Left lung (tissue), 10 donors: ENCODE results near the gene SOS1. TPM values are rescaled to one million over a fixed set of nuclear protein-coding genes. Genes with fewer than 3 reads are reported as not detected.

ENCODE experiments used
- ATAC-seq: fragments of 200-7000 bp; cut with Tn5 transposase; one replicate; pipeline ENCODE4 v1.9.1; 2020; ENCODE audit warnings: moderate library complexity
- DNase-seq, 4 donors: peaks; one replicate each; pipeline ENCODE4 v3.0.0-alpha.2; 2013 to 2020
- H3K27ac ChIP-seq, 2 donors: fragments of 200-600 bp; sonication (generic) in 1 of 2; one replicate each; pipeline versions ENCODE4 v1.5.0 to v1.8.0; 2020 to 2021
- H3K27me3 ChIP-seq, 2 donors: fragments of 200-600 bp; sonication (generic) in 1 of 2; one replicate each; pipeline versions ENCODE4 v1.5.0 to v1.8.0; 2020 to 2021
- H3K36me3 ChIP-seq, 2 donors: fragments of 200-600 bp; sonication (generic) in 1 of 2; one replicate each; pipeline versions ENCODE4 v1.5.0 to v1.8.0; 2020 to 2021
- H3K4me1 ChIP-seq, 2 donors: fragments of 200-600 bp; one replicate each; pipeline ENCODE4 v1.8.0; 2021
- H3K4me3 ChIP-seq, 2 donors: fragments of 200-600 bp; sonication (generic) in 1 of 2; one replicate each; pipeline versions ENCODE4 v1.5.0 to v1.8.0; 2020 to 2021; ENCODE audit warnings: mild to moderate bottlenecking in 1 of 2
- H3K9me3 ChIP-seq, 2 donors: fragments of 200-600 bp; sonication (generic) in 1 of 2; one replicate each; pipeline versions ENCODE4 v1.5.0 to v1.8.0; 2020 to 2021
- intact Hi-C, 2 donors: fragments of 100-400 bp; cut with DNase I; formaldehyde crosslinking; loops; one replicate each; pipeline versions ENCODE4 v1.11.2 to v1.14.2; 2022
- polyA plus RNA-seq, 6 donors: library from polyadenylated mRNA; unstranded; fragments of 120-200 nt; gene quantifications; one replicate each; pipeline ENCODE4 v1.2.1, GENCODE V29; 2013; ENCODE audit not compliant: insufficient read length in 6 of 6
- total RNA-seq, 2 donors: library from RNA; stranded (reverse); fragmentation: NEBNext Ultra II Directional; extraction: Animal tissue kit (Norgen Biotek cat#: 25700); gene quantifications; one replicate each; pipeline ENCODE4 v1.2.1, GENCODE V29; 2021
- TF ChIP-seq, protein P1 (sequence below), 2 donors: fragments of 200-600 bp; sonication (generic) in 1 of 2; IDR thresholded peaks; one replicate each; pipeline versions ENCODE4 v1.5.0 to v1.8.0; 2021; ENCODE audit warnings: antibody characterized with exemption in 2 of 2
- donor health status: DM: no; HTN: yes; CAD: no.
- donor health status: DM: no; HTN: no; CAD: no.

SOS1 gene
- total and polyA plus RNA-seq, 8 donors: 31.3 to 69.2 (median 60.7) TPM

DNA sequence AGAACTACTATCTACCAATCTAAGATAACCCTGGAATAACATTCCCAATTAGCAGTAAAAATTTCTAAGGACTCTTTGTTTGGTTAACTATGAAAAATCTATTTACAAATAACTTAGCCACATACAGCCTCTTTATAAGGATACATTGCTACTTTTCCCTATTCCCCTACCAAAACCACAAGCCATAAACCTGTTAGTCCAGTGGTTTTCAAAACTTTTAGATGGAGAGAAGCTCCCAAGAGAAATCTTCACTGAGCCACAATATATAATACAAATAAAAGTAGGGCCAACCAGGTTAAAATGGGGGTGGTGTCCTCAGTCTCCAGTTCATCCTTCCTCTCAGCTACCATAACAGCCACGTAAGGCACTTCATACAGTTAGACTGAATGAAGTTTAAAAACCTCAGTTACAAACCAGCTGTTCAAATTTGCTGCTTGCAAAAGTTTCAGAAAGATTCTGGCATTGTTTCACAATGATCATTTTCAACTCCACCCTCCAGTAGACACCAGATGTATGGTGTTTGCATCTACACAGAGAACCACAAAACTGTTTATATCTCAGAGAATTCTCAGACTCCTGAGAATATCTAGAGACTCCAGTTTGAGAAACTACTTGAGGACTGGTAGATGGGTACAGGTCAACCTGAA lies 26.0 kb downstream of the SOS1 start:
- peak in 2 of 4 donors; percentile 40 to 59 for DNase-seq
- ATAC-seq: peak; percentile 18
- Histone ChIP-seq H3K27ac (peak overlapping the region in 1 of 2 donors; percentile 3), H3K4me3 (no peak overlapping the region), H3K27me3 (no peaks in the 10 kb centered on the region), H3K9me3 (no peaks in the 10 kb centered on the region), H3K4me1 (peaks cover 0 to 45% of the 10 kb centered on the region in 2 donors), H3K36me3 (no peaks in the 10 kb centered on the region)
- intact Hi-C loops: no loop called here
- TF ChIP-seq, protein P1, sequence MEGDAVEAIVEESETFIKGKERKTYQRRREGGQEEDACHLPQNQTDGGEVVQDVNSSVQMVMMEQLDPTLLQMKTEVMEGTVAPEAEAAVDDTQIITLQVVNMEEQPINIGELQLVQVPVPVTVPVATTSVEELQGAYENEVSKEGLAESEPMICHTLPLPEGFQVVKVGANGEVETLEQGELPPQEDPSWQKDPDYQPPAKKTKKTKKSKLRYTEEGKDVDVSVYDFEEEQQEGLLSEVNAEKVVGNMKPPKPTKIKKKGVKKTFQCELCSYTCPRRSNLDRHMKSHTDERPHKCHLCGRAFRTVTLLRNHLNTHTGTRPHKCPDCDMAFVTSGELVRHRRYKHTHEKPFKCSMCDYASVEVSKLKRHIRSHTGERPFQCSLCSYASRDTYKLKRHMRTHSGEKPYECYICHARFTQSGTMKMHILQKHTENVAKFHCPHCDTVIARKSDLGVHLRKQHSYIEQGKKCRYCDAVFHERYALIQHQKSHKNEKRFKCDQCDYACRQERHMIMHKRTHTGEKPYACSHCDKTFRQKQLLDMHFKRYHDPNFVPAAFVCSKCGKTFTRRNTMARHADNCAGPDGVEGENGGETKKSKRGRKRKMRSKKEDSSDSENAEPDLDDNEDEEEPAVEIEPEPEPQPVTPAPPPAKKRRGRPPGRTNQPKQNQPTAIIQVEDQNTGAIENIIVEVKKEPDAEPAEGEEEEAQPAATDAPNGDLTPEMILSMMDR (IDR thresholded peaks at IDR 0.05): no peak

DNA sequence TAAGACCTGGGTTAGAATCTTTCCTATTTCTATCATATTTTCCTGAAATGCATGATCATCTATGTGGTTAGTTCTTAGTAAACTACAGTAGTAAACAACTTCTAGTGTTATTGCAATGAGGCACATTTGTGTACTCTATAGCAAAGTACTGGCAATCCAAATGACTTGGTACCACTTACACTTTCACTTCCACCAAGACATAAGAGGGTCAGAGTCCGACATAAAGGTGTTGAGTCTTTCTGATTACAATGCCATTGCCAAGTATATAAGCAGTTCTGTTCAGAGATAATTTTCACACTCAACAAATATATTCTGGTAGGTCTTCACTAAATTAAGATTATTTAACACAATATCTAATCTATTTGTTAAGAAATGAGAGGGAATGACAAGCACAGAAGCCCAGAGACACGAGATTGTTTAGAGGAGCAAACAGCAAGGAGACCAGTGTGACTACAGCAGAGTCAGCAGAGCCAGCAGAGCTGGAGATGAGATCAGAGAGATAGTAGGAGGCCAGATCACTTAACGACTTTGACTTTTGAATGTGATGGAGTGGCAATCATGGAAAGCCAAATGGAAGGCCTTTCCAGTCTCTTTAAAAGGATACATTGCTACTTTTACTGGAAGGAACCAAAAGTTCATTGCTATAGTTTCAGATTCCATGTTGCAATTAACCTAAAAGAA lies 27.5 kb downstream of the SOS1 start:
- Histone ChIP-seq H3K27ac (no peak overlapping the region), H3K4me3 (no peak overlapping the region), H3K27me3 (no peaks in the 10 kb centered on the region), H3K9me3 (no peaks in the 10 kb centered on the region), H3K4me1 (peaks cover 0 to 38% of the 10 kb centered on the region in 2 donors), H3K36me3 (no peaks in the 10 kb centered on the region)
- no peak for ATAC-seq
- DNase-seq: no peak
- intact Hi-C loops: no loop called here
- TF ChIP-seq, protein P1 (IDR thresholded peaks at IDR 0.05): no peak

DNA sequence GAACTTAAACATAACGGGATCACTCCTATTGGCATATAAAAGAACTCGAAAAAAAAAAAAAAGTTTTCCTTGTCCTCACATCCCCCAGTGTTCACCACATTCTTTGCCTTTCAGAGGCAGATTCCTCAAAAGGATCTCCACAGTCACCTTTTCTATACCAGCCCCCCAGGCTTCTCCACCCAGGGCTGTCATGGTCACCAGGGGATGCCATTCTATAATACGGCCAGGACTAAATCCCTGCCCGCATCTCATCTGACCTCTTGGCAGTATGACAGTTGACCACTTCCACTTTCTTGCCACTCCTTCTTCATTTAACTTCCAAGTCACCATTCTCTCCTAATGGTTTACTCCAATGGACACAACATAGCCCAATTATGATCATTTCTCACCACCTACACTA lies 29.3 kb downstream of the SOS1 start:
- intact Hi-C loops: no loop called here
- H3K9me3 ChIP-seq: no peaks in the 10 kb centered on the region
- DNase-seq (no peak), ATAC-seq (peak; percentile 25)
- H3K36me3 ChIP-seq: no peaks in the 10 kb centered on the region
- H3K27me3 ChIP-seq: no peaks in the 10 kb centered on the region
- peaks cover 0 to 38% of the 10 kb centered on the region in 2 donors for H3K4me1 ChIP-seq
- no peak overlapping the region for H3K4me3 ChIP-seq
- no peak overlapping the region for H3K27ac ChIP-seq
- TF ChIP-seq, protein P1 (IDR thresholded peaks at IDR 0.05): no peak

DNA sequence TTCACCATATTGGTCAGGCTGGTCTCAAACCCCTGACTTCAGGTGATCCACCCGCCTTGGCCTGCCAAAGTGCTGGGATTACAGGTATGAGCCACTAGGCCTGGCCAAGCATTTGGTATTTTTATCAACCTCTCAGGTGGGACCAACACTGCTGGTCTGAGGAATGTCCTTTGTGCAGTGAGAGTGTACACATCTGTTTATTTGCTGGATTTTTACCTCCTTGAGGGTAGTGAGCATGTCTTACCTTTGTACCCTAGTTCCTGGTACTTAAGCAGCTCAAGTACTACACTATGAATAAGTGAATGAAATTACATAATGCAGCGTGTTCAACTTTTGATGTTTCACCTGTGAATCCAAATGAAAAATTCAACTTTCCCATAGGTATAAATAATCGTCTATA lies 29.8 kb downstream of the SOS1 start:
- intact Hi-C loops: no loop called here
- ATAC-seq: peak; percentile 44

DNA sequence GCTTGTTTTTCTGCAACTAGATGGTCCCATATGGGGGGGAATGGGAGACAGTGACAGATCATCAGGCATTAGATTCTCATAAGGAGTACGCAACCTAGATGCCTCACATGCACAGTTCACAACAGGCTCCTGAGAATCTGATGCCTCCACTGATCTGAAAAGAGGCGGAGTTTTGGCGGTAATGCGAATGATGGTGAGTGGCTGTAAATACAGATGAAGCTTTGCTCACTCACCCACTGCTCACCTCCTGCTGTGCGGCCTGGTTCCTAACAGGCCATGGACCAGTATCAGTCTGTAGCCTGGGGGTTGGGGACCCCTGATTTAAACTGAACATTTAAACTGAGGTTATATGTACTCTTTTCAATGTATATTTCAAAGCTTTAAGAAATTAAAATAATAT lies 40.7 kb downstream of the SOS1 start:
- Histone ChIP-seq H3K9me3 (no peaks in the 10 kb centered on the region), H3K4me1 (peaks cover 0 to 14% of the 10 kb centered on the region in 2 donors), H3K27me3 (no peaks in the 10 kb centered on the region), H3K4me3 (no peak overlapping the region), H3K36me3 (no peaks in the 10 kb centered on the region), H3K27ac (no peak overlapping the region)
- TF ChIP-seq, protein P1 (IDR thresholded peaks at IDR 0.05): no peak
- ATAC-seq: no peak
- intact Hi-C loops: no loop called here
- DNase-seq: no peak

More for the DNA sequence above, 29.8 kb downstream of the SOS1 start:
- H3K27me3 ChIP-seq: no peaks in the 10 kb centered on the region
- H3K36me3 ChIP-seq: no peaks in the 10 kb centered on the region
- DNase-seq: no peak
- no peak overlapping the region for H3K27ac ChIP-seq
- TF ChIP-seq, protein P1 (IDR thresholded peaks at IDR 0.05): no peak
- peaks cover 0 to 38% of the 10 kb centered on the region in 2 donors for H3K4me1 ChIP-seq
- no peak overlapping the region for H3K4me3 ChIP-seq
- no peaks in the 10 kb centered on the region for H3K9me3 ChIP-seq
